Upper lobe of right lung (tissue), 1 donor: Measurements from ENCODE around the gene TMEM131. TPM values are rescaled to one million over a fixed set of nuclear protein-coding genes. Genes with fewer than 3 reads are reported as not detected.
A peak's percentile ranks its signal among the peaks of the same experiment; 100 is the strongest.

ENCODE experiments used
- ATAC-seq: fragments of 200-7000 bp; cut with Tn5 transposase; one replicate; pipeline ENCODE4 v1.9.1; 2020; ENCODE audit warnings: mild to moderate bottlenecking, moderate library complexity
- DNase-seq: peaks from one replicate; pipeline ENCODE4 v3.0.0-alpha.2; 2020
- H3K27ac ChIP-seq: fragments of 200-600 bp; one replicate; pipeline ENCODE4 v1.8.0; 2022
- H3K27me3 ChIP-seq: fragments of 200-600 bp; one replicate; pipeline ENCODE4 v1.8.0; 2022; ENCODE audit warnings: mild to moderate bottlenecking
- H3K36me3 ChIP-seq: fragments of 200-600 bp; one replicate; pipeline ENCODE4 v1.8.0; 2022
- H3K4me1 ChIP-seq: fragments of 200-600 bp; one replicate; pipeline ENCODE4 v1.8.0; 2022
- H3K4me3 ChIP-seq: fragments of 200-600 bp; one replicate; pipeline ENCODE4 v1.8.0; 2022; ENCODE audit warnings: mild to moderate bottlenecking
- H3K9me3 ChIP-seq: fragments of 200-600 bp; one replicate; pipeline ENCODE4 v1.8.0; 2022
- CTCF ChIP-seq: fragments of 200-600 bp; IDR thresholded peaks from one replicate; pipeline ENCODE4 v1.8.0; 2022; ENCODE audit warnings: antibody characterized with exemption
- intact Hi-C: fragments of 100-400 bp; cut with DNase I; formaldehyde crosslinking; loops from one replicate; pipeline ENCODE4 v1.11.0; 2022
- total RNA-seq: library from RNA; stranded (reverse); fragmentation: NEBNext Ultra II Directional; extraction: Animal tissue kit (Norgen Biotek cat#: 25700); gene quantifications from one replicate; pipeline ENCODE4 v1.2.1, GENCODE V29; 2021
- donor health status: DM: no; HTN: yes; CAD: no; lungs with severe emphysema.

Gene TMEM131
- total RNA-seq, 1 donor from 2014 or later: 43.3 TPM

- no peak overlapping the region for H3K4me3 ChIP-seq
- intact Hi-C loops: no loop called here
- no peak overlapping the region for H3K27ac ChIP-seq
- H3K36me3 ChIP-seq: no peaks in the 10 kb centered on the region
- no peak for TF ChIP-seq CTCF
- ATAC-seq (peak; percentile 49), DNase-seq (no peak)
- no peaks in the 10 kb centered on the region for H3K9me3 ChIP-seq
- H3K27me3 ChIP-seq: no peaks in the 10 kb centered on the region
- peaks cover 5% of the 10 kb centered on the region for H3K4me1 ChIP-seq
Measured at GRCh38 chr2:97948926-97949325, 46.8 kb downstream of the TMEM131 start.

GRCh38 chr2:97945791-97946190 is 50.0 kb downstream of the TMEM131 start:
- Histone ChIP-seq H3K27ac (no peak overlapping the region), H3K9me3 (no peaks in the 10 kb centered on the region), H3K4me1 (no peaks in the 10 kb centered on the region), H3K36me3 (no peaks in the 10 kb centered on the region), H3K4me3 (no peak overlapping the region), H3K27me3 (no peaks in the 10 kb centered on the region)
- no peak for TF ChIP-seq CTCF
- intact Hi-C loops: no loop called here
- ATAC-seq: no peak
- no peak for DNase-seq

GRCh38 chr2:97936881-97937280 is 58.9 kb downstream of the TMEM131 start:
- no peak for TF ChIP-seq CTCF
- Histone ChIP-seq H3K27ac (no peak overlapping the region), H3K27me3 (no peaks in the 10 kb centered on the region), H3K4me3 (no peak overlapping the region), H3K36me3 (no peaks in the 10 kb centered on the region), H3K4me1 (peaks cover 28% of the 10 kb centered on the region), H3K9me3 (no peaks in the 10 kb centered on the region)
- no peak for ATAC-seq
- intact Hi-C loops: no loop called here
- DNase-seq: no peak

- Histone ChIP-seq H3K4me3 (no peak overlapping the region), H3K36me3 (no peaks in the 10 kb centered on the region), H3K27ac (no peak overlapping the region), H3K27me3 (no peaks in the 10 kb centered on the region), H3K4me1 (peaks cover 34% of the 10 kb centered on the region), H3K9me3 (no peaks in the 10 kb centered on the region)
- no peak for DNase-seq
- no peak for TF ChIP-seq CTCF
- intact Hi-C loops: no loop called here
- peak; percentile 49 for ATAC-seq
Measured at GRCh38 chr2:97936199-97936598, 59.5 kb downstream of the TMEM131 start.

GRCh38 chr2:97935719-97936161 is 60.0 kb downstream of the TMEM131 start:
- Histone ChIP-seq H3K27ac (no peak overlapping the region), H3K9me3 (no peaks in the 10 kb centered on the region), H3K36me3 (no peaks in the 10 kb centered on the region), H3K27me3 (no peaks in the 10 kb centered on the region), H3K4me3 (no peak overlapping the region), H3K4me1 (peaks cover 39% of the 10 kb centered on the region)
- TF ChIP-seq CTCF: no peak
- DNase-seq (no peak), ATAC-seq (no peak)
- intact Hi-C loops: no loop called here
